Rectal smooth muscle tissue (tissue), 1 donor: Measurements from ENCODE around the gene AGBL4.

Experiments
- H3K27ac ChIP-seq: one replicate; pipeline ENCODE4 v1.7.0; 2013; ENCODE audit warnings: low read depth, low read length, inconsistent platforms
- H3K27me3 ChIP-seq: one replicate; pipeline ENCODE4 v1.7.0; 2013; ENCODE audit warnings: low read length; ENCODE audit not compliant: control insufficient read depth, insufficient read depth
- H3K36me3 ChIP-seq: one replicate; pipeline ENCODE4 v1.7.0; 2013; ENCODE audit warnings: low read length; ENCODE audit not compliant: control insufficient read depth, insufficient read depth
- H3K4me1 ChIP-seq: one replicate; pipeline ENCODE4 v1.7.0; 2013; ENCODE audit warnings: low read length; ENCODE audit not compliant: control insufficient read depth, insufficient read depth
- H3K4me3 ChIP-seq: one replicate; pipeline ENCODE4 v1.7.0; 2013; ENCODE audit warnings: low read length
- H3K9ac ChIP-seq: one replicate; pipeline ENCODE4 v1.7.0; 2013; ENCODE audit warnings: low read length

The AGBL4 gene

GRCh38 chr1:48667782-48668181 lies 1356.0 kb downstream of the AGBL4 start:
- Histone ChIP-seq H3K27me3 (no peaks in the 10 kb centered on the region), H3K4me1 (no peaks in the 10 kb centered on the region), H3K27ac (no peak overlapping the region), H3K4me3 (no peak overlapping the region), H3K36me3 (no peaks in the 10 kb centered on the region), H3K9ac (no peak overlapping the region)

DNA sequence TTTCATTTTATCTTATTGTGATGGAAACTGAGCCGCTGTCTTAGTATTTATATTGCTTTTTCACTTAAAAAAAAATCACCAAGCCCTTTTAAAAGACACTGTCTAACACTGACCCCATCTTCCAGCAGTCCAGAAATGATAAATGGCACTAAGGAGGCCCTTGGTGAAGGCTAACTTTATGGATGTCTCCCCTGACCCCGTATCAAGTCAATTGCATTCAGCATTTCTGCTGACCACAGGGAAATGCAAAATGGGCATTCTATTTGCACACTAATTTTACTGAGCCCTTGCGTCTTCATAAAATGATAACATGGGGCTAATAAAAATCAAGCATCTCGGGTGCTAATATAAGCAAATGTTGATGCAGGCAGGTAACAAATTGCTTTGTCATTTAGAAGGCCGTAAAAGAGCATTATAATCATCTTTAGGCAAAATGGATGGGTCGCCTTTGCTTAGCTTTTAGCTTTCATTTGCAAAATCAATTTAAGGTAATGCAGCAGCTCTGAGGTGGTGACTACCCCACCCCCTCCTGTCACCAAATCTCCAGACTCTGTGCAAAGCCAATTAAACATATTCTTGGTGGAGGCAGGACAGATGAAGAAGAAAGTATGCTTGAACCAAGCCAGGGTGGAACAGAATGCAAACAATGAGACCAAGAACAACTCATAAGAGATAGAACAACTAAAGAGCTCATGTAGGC lies 1357.9 kb downstream of the AGBL4 start:
- H3K36me3 ChIP-seq: no peaks in the 10 kb centered on the region
- H3K27ac ChIP-seq: no peak overlapping the region
- no peaks in the 10 kb centered on the region for H3K27me3 ChIP-seq

DNA sequence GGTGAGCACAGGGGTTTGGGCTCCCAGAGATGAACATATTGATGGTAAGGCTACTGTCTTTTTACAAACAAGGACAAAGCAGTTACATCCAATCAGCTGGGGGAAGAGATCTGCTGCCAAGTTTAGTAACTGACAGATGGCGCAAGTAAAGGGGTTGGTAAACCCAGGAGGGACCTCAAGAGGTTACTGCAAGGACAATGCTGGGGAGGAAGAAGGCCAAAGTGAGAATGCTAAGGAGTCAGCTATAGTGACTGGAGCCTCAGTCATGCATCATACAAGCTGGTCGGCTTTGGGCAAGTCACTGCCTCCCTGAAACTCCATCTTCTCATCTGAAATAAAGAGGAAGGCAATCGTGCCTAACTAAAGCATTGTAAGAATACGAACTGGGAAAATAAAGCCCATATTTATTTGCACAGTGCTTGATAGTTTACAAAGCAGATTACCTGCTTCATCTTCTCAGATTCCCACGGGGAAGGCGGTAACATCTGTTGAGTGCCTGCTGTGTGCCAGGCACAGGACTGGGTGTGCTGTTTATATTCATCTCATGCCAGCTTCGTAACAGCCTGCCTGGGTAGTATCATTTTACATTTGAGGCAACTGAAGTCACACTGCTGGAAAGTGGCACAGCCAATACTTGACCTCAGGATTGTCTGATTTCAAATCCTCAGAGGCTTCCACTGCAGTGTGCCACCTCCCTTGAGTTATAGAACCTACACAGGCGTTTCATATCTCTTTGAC lies 1361.9 kb downstream of the AGBL4 start:
- no peak overlapping the region for H3K9ac ChIP-seq
- H3K27ac ChIP-seq: no peak overlapping the region
- no peaks in the 10 kb centered on the region for H3K36me3 ChIP-seq
- no peaks in the 10 kb centered on the region for H3K27me3 ChIP-seq
- H3K4me3 ChIP-seq: no peak overlapping the region
- H3K4me1 ChIP-seq: no peaks in the 10 kb centered on the region

More for the DNA sequence above, 1357.9 kb downstream of the AGBL4 start:
- Histone ChIP-seq H3K4me3 (no peak overlapping the region), H3K4me1 (no peaks in the 10 kb centered on the region), H3K9ac (no peak overlapping the region)

DNA sequence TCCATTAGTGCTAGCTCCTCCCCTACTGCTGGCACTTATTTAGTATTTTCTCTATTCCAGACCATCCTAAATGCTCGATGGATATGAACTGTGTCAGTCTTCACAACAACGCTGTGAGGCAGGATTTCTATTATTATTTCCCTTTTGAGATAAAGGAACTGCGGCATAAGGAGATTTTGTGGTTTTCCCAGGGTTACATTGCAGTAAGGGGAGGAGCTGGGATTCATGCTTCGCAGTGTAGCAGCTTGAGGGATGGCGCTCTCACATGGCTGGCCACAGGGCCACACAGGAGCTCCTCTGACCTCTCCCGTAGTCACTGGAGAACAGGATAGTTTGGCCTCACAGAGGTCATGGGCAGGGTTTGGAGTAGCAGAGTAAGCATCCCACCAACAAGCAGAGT lies 1364.0 kb downstream of the AGBL4 start:
- Histone ChIP-seq H3K27ac (no peak overlapping the region), H3K4me3 (no peak overlapping the region), H3K27me3 (no peaks in the 10 kb centered on the region), H3K36me3 (no peaks in the 10 kb centered on the region), H3K9ac (no peak overlapping the region), H3K4me1 (no peaks in the 10 kb centered on the region)

DNA sequence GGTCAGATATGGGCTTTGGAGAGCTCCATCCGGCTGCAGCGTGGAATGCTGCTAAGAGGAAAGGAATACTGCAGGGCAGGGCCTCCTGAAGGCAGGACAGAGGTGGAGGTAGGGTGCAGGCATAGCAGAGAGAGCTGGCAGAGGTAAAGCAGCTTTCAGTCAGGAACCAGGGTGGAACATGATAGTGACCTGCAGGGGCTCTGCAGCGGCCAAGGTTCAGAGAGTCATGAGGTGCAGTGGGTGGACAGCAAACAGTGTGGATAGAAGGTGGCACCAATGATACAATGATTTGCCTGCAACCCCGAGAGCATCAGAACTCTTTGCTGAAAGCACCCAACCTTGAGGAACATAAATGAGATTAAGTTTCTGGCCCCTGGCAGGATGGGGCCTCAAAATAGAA lies 1366.3 kb downstream of the AGBL4 start:
- H3K36me3 ChIP-seq: no peaks in the 10 kb centered on the region
- no peak overlapping the region for H3K4me3 ChIP-seq
- no peak overlapping the region for H3K27ac ChIP-seq
- H3K9ac ChIP-seq: no peak overlapping the region
- no peaks in the 10 kb centered on the region for H3K27me3 ChIP-seq
- H3K4me1 ChIP-seq: no peaks in the 10 kb centered on the region

DNA sequence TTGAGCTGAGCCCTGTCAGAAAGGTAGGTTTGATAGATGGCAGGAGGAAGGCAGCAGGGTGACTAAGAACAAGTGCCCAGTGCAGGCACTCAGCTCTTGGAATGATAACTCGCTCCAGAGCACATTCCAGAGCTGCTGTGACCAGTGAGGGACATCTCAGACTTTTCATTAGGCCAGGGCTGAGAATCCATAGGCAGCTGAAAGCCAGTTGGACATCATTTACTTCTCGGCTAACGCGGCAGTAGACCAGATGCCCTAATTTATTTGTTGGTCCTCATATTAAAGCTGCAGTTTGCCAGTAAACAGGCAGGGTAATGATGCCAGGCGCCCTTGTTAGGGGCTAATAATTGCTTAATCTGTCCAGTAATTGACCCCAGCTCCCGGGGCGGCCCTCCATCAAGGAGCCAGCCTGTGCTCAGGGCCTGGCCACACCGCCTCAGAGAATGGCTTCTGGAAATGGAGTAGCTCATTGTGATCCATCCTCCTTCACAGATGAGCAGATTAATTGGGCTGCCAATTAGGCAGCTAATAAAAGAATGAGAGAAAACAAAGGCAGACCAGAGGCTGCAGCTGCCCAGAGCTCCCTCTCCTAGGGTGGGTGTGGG lies 1369.0 kb downstream of the AGBL4 start:
- Histone ChIP-seq H3K4me1 (no peaks in the 10 kb centered on the region), H3K27me3 (no peaks in the 10 kb centered on the region), H3K27ac (no peak overlapping the region), H3K36me3 (no peaks in the 10 kb centered on the region), H3K4me3 (no peak overlapping the region), H3K9ac (no peak overlapping the region)

DNA sequence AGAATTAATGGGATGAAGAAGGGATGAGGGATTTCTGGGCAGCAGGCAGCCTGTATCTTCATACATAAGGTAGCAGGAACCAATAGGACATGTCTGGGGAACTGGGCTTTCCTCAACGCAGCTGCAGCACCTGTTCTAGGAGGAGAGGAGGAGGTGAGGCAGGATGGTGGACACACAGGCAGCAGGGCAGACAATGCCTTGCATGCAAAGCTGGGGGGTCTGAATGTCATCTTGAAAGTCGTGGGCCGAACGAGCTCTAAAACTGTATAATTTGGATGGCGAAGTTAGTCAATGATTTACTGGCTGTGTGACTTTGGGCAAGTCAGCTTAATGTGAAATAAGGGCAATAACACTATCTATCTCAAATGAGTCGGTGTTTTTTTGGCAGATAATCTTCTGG lies 1371.4 kb downstream of the AGBL4 start:
- no peak overlapping the region for H3K9ac ChIP-seq
- no peak overlapping the region for H3K27ac ChIP-seq
- H3K27me3 ChIP-seq: no peaks in the 10 kb centered on the region
- H3K4me3 ChIP-seq: no peak overlapping the region
- no peaks in the 10 kb centered on the region for H3K4me1 ChIP-seq
- no peaks in the 10 kb centered on the region for H3K36me3 ChIP-seq

GRCh38 chr1:48649880-48650279 lies 1373.9 kb downstream of the AGBL4 start:
- no peak overlapping the region for H3K9ac ChIP-seq
- H3K4me1 ChIP-seq: no peaks in the 10 kb centered on the region
- no peak overlapping the region for H3K4me3 ChIP-seq
- no peaks in the 10 kb centered on the region for H3K36me3 ChIP-seq
- H3K27ac ChIP-seq: no peak overlapping the region
- no peaks in the 10 kb centered on the region for H3K27me3 ChIP-seq

DNA sequence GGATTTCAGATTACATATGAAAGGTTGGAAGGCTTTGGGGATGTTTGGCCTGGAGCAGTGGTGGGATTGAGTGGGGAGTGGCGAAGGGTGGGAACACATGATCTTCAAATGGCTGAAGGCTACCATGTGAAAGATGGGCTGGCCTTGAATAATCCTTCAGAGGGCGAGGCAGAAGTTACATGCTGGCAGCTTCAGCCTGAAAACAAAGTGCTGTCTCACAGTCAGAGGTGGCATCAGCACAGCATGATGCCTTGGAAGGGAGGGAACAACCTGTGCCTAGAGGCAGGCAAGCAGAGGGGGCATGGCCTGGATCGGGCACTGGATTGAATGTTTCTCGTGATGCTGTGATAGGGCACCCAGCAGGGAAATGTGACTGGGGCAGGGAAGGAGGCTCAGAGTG lies 1377.9 kb downstream of the AGBL4 start:
- Histone ChIP-seq H3K36me3 (no peaks in the 10 kb centered on the region), H3K27me3 (no peaks in the 10 kb centered on the region), H3K4me1 (no peaks in the 10 kb centered on the region), H3K9ac (no peak overlapping the region), H3K4me3 (no peak overlapping the region), H3K27ac (no peak overlapping the region)

DNA sequence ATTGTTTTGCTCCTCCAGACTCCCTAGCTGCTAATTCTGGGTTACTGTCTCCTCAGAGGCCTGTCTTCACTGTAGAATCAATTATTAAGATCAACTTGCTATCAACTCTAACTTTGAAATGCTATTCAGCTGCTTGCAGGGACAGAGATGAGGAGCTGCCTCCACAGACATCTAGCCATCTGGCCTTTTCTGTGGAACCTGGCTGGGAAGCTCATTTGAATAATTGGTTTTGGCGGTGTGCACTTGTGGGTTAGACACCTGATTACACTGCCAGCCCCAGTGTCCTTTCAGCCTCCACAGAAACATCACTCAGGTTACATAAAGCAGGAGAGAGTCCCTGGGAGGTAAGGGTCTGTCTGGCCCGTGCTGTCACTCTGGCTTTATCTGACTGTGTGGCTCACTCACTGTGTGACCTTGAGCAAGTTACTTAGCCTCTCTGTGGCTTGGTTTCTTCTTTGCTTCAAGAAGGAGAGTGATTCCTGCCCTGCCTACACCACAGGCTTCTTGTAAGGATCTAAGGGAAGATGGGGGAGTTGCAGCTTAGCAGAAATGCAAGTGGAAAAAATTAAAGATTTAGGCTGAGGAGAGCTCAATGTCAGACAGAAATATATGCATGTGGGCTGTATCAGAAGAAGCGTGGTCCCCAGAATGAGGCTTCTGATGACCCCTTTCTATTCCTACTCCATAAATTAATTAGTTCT lies 1378.7 kb downstream of the AGBL4 start:
- H3K36me3 ChIP-seq: no peaks in the 10 kb centered on the region
- H3K4me1 ChIP-seq: no peaks in the 10 kb centered on the region
- H3K9ac ChIP-seq: no peak overlapping the region
- no peak overlapping the region for H3K27ac ChIP-seq
- H3K27me3 ChIP-seq: no peaks in the 10 kb centered on the region
- no peak overlapping the region for H3K4me3 ChIP-seq

GRCh38 chr1:48644190-48644900 lies 1379.4 kb downstream of the AGBL4 start:
- Histone ChIP-seq H3K9ac (no peak overlapping the region), H3K36me3 (no peaks in the 10 kb centered on the region), H3K4me1 (no peaks in the 10 kb centered on the region), H3K4me3 (no peak overlapping the region), H3K27ac (no peak overlapping the region), H3K27me3 (no peaks in the 10 kb centered on the region)

- no peak overlapping the region for H3K9ac ChIP-seq
- H3K4me3 ChIP-seq: no peak overlapping the region
- no peaks in the 10 kb centered on the region for H3K27me3 ChIP-seq
- H3K36me3 ChIP-seq: no peaks in the 10 kb centered on the region
- no peaks in the 10 kb centered on the region for H3K4me1 ChIP-seq
- no peak overlapping the region for H3K27ac ChIP-seq
These were observed 1380.6 kb downstream of the AGBL4 start for GRCh38 chr1:48643193-48643592.
